ENCODE data around the gene ATXN7. TPM values are rescaled to one million over a fixed set of nuclear protein-coding genes. Genes with fewer than 3 reads are reported as not detected.

ATXN7 gene
- total and polyA plus RNA-seq, 2 of the 13 experiments (the other 11 are each of a cell fraction or from before 2014, with no cell fraction given): 13.8 to 20.0 TPM

DNA sequence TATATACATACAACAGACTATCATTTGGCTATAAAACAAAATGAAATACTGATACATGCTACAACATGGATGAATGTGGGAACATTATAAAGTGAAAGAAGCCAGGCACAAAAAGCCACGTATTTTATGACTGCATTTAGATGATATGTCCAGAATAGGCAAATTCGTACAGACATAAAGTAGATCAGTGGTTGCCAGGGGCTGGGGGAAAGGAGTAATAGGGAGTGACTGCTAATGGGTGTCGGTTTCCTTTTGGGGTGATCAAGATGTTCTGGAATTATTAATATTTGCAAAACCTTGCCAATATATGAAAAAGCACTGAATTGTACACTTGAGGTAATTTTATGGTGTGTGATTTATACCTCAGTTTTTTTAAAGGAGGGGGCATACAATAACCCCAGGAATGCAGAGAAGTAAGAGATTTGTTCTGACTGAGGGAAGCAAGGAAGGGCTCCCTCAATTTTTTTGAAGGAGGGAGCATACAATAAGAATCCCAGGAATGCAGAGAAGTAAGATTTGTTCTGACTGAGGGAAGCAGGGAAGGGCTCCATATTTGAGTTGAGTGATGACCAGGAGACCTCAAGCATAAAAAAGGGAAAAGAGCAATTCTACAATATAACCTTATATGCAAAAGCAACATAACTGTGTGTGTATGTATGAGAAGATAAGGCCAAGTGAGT lies 153.4 kb downstream of the ATXN7 start:
- Histone ChIP-seq H3K9me3 (ENCODE audit: low read length) (no peaks in the 10 kb centered on the region), H3K4me1 (ENCODE audit: insufficient read depth, low read length) (peaks cover 15% of the 10 kb centered on the region), H3K36me3 (replicated peaks in 1 of 2; ENCODE audit: control insufficient read depth in 1 of 2, insufficient read depth in 2 of 2, low read length in 2 of 2) (peaks cover 18 to 64% of the 10 kb centered on the region in 2 experiments), H3K27me3 (ENCODE audit: control insufficient read depth in 1 of 2, insufficient read depth in 2 of 2, low read length in 2 of 2) (no peaks in the 10 kb centered on the region), H4K20me1 (ENCODE audit: insufficient read depth, low read length) (no peaks in the 10 kb centered on the region), H3K4me2 (ENCODE audit: low read depth, low read length) (no peak overlapping the region), H3K4me3 (replicated peaks in 1 of 3; ENCODE audit: insufficient read depth in 1 of 3, low read depth in 2 of 3, low read length in 3 of 3) (no peak overlapping the region), H3K9ac (ENCODE audit: insufficient read depth, low read depth, low read length) (no peak overlapping the region), H3K79me2 (ENCODE audit: insufficient read depth, low read length) (peaks cover 20% of the 10 kb centered on the region), H3K27ac (ENCODE audit: extremely low read length, insufficient read depth, low read length) (no peak overlapping the region), H2AFZ (ENCODE audit: low read length) (no peak overlapping the region)
- FAIRE-seq: no peak
- no peak for ATAC-seq
- in situ Hi-C loops (cut with HindIII; ENCODE audit: extremely low pct_ligation_motif_present, low pct_unique_long_range_greater_than_20kb) (no loop called here), intact Hi-C loops (cut with micrococcal nuclease; ENCODE audit: unreplicated experiment) (no loop called here)
- BruUV-seq (replicated peaks): no TSS peak
- ChIA-PET CTCF (ENCODE audit: low intra/inter-chr PET ratio, low total read pairs) (no interaction called here), POLR2A (no interaction called here)
- TF ChIP-seq NR2F6 (IDR thresholded peaks at IDR 0.05) (no peak), NR2F6 (CRISPR knock-in tag; IDR thresholded peaks at IDR 0.05) (no peak), POLR2G (IDR thresholded peaks at IDR 0.05; ENCODE audit: low read depth, low read length) (0 out of 2 replicates have a peak, but pooled peaks have one; percentile 27), MXI1 (IDR thresholded peaks at IDR 0.05; ENCODE audit: borderline replicate concordance, low read depth, low read length) (no peak)
- no peak for DNase-seq (ENCODE audit: low spot score)
- WGBS (ENCODE audit: low lambda C conversion rate): 95% methylated on average over 3 of the region's 3 CpGs

- no peak overlapping the region for H3K9ac ChIP-seq (ENCODE audit: insufficient read depth, low read depth, low read length)
- intact Hi-C loops (cut with micrococcal nuclease; ENCODE audit: unreplicated experiment): no loop called here
- no peaks in the 10 kb centered on the region for H3K9me3 ChIP-seq (ENCODE audit: low read length)
- DNase-seq (ENCODE audit: low spot score) (no peak), ATAC-seq (no peak), FAIRE-seq (no peak)
- no peak overlapping the region for H3K4me3 ChIP-seq (replicated peaks in 1 of 3; ENCODE audit: insufficient read depth in 1 of 3, low read depth in 2 of 3, low read length in 3 of 3)
- peaks cover 28% of the 10 kb centered on the region for H3K4me1 ChIP-seq (ENCODE audit: insufficient read depth, low read length)
- H3K36me3 ChIP-seq (replicated peaks in 1 of 2; ENCODE audit: control insufficient read depth in 1 of 2, insufficient read depth in 2 of 2, low read length in 2 of 2): peaks cover 11 to 42% of the 10 kb centered on the region in 2 experiments
- H3K27ac ChIP-seq (ENCODE audit: extremely low read length, insufficient read depth, low read length): no peak overlapping the region
- POLR2A ChIA-PET: interaction anchor here (1.1 kb wide), 1 partner anchor 22 kb away, joined by 3 read pairs; no protein-coding TSS in a partner anchor
- in situ Hi-C loops (cut with HindIII; ENCODE audit: extremely low pct_ligation_motif_present, low pct_unique_long_range_greater_than_20kb): no loop called here
- H2AFZ ChIP-seq (ENCODE audit: low read length): no peak overlapping the region
- CTCF ChIA-PET (ENCODE audit: low intra/inter-chr PET ratio, low total read pairs): no interaction called here
- no peak overlapping the region for H3K4me2 ChIP-seq (ENCODE audit: low read depth, low read length)
- no TSS peak for BruUV-seq (replicated peaks)
- H3K79me2 ChIP-seq (ENCODE audit: insufficient read depth, low read length): peaks cover 29% of the 10 kb centered on the region
- no peaks in the 10 kb centered on the region for H4K20me1 ChIP-seq (ENCODE audit: insufficient read depth, low read length)
- 91% methylated on average over 3 of the region's 3 CpGs for WGBS (ENCODE audit: low lambda C conversion rate)
- H3K27me3 ChIP-seq (ENCODE audit: control insufficient read depth in 1 of 2, insufficient read depth in 2 of 2, low read length in 2 of 2): no peaks in the 10 kb centered on the region
- TF ChIP-seq RERE (CRISPR knock-in tag; IDR thresholded peaks at IDR 0.05; ENCODE audit: low read depth): no peak
- TF ChIP-seq ZNF672 (CRISPR knock-in tag; IDR thresholded peaks at IDR 0.05): no peak
Measured at GRCh38 chr3:64019271-64019670, 155.6 kb downstream of the ATXN7 start.

All from HepG2 (cell line).